ENCODE results near the gene CMA1.
"Not testable (repeated sequence)": the region's sequence is repeated elsewhere in the genome, so short reads cannot be mapped to it uniquely, and the experiment has no call there.

GRCh38 chr14:24479999-24480398 lies 28.1 kb downstream of the CMA1 start:
- not testable (repeated sequence) for TF ChIP-seq CTCF, POLR2A (IDR thresholded peaks at IDR 0.05)
